Measurements from ENCODE around the gene NFE2L1.

GRCh38 chr17:48004983-48005382 is 43.2 kb upstream of the NFE2L1 start:
- no peak for TF ChIP-seq POLR2A (IDR thresholded peaks at IDR 0.05)
- TF ChIP-seq, protein P1, sequence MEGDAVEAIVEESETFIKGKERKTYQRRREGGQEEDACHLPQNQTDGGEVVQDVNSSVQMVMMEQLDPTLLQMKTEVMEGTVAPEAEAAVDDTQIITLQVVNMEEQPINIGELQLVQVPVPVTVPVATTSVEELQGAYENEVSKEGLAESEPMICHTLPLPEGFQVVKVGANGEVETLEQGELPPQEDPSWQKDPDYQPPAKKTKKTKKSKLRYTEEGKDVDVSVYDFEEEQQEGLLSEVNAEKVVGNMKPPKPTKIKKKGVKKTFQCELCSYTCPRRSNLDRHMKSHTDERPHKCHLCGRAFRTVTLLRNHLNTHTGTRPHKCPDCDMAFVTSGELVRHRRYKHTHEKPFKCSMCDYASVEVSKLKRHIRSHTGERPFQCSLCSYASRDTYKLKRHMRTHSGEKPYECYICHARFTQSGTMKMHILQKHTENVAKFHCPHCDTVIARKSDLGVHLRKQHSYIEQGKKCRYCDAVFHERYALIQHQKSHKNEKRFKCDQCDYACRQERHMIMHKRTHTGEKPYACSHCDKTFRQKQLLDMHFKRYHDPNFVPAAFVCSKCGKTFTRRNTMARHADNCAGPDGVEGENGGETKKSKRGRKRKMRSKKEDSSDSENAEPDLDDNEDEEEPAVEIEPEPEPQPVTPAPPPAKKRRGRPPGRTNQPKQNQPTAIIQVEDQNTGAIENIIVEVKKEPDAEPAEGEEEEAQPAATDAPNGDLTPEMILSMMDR (IDR thresholded peaks at IDR 0.05) = no peak
